ENCODE data around the gene ZBTB37. TPM values are rescaled to one million over a fixed set of nuclear protein-coding genes. Genes with fewer than 3 reads are reported as not detected.

ZBTB37 gene
- total and polyA plus RNA-seq, 4 donors: 0.67 to 6.1 (median 3.3) TPM

DNA sequence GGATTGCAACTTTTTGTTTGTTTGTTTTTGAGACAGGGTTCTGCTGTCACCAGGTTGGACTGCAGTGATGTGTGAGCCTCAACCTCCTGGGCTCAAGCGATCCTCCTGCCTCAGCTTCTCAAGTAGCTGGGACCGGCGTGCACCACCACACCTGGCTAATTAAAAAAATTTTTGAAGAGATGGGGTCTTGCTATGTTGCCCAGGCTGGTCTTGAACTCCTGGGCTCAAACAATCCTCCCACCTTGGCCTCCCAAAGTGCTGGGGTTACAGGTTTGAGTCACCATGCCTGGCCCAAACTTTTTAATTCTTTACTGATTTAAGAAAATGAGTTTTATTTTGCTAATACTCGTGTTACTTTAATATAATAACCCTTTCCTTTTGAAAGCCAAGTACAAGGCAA lies 80.4 kb downstream of the ZBTB37 start:
- Histone ChIP-seq H3K9me3 (ENCODE audit: control insufficient read depth in 4 of 4, low read length in 3 of 4) (no peaks in the 10 kb centered on the region), H3K4me1 (ENCODE audit: control insufficient read depth in 4 of 4, insufficient read depth in 4 of 4, low read length in 3 of 4) (peaks cover 0 to 3% (median 0%) of the 10 kb centered on the region in 4 donors), H3K9ac (ENCODE audit: low read depth in 1 of 2, low read length in 2 of 2) (no peak overlapping the region), H3K27ac (ENCODE audit: low read depth in 1 of 2, low read length in 2 of 2) (no peak overlapping the region), H3K4me3 (ENCODE audit: low read depth in 1 of 3, low read length in 3 of 3) (no peak overlapping the region), H3K27me3 (ENCODE audit: control insufficient read depth in 4 of 4, insufficient read depth in 4 of 4, low read length in 3 of 4) (no peaks in the 10 kb centered on the region), H3K36me3 (ENCODE audit: control insufficient read depth in 4 of 4, insufficient read depth in 3 of 4, low read depth in 1 of 4, low read length in 3 of 4) (peaks cover 9 to 47% (median 42%) of the 10 kb centered on the region in 4 donors)
- DNase-seq (ENCODE audit: low spot score): no peak
- WGBS: 99% methylated on average over 4 of the region's 4 CpGs
- TF ChIP-seq SP1 (IDR thresholded peaks at IDR 0.05) (no peak), HNF4G (IDR thresholded peaks at IDR 0.05) (no peak), RXRA (IDR thresholded peaks at IDR 0.05) (no peak), FOXA1 (IDR thresholded peaks at IDR 0.05) (no peak), GABPA (IDR thresholded peaks at IDR 0.05 in 1 of 2, conservative IDR thresholded peaks at IDR 0.05 in 1 of 2) (no peak), JUND (IDR thresholded peaks at IDR 0.05) (no peak)
- TF ChIP-seq, protein P1, sequence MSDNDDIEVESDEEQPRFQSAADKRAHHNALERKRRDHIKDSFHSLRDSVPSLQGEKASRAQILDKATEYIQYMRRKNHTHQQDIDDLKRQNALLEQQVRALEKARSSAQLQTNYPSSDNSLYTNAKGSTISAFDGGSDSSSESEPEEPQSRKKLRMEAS (IDR thresholded peaks at IDR 0.05): no peak

Small RNAs within 50 kb of the gene (small RNA-seq; reads per million reads assigned to genes)
- not detected for gene RNA5SP67

Other genes with a start within 250 kb of the ZBTB37 start
- gene TEX50, start 233.0 kb upstream of the ZBTB37 start, total RNA-seq: not detected
- gene TEX50, start 233.0 kb upstream of the ZBTB37 start, polyA plus RNA-seq: not detected
- not detected for gene ANKRD45, start 198.5 kb upstream of the ZBTB37 start, total RNA-seq
- gene ANKRD45, start 198.5 kb upstream of the ZBTB37 start, polyA plus RNA-seq: not detected
- 10 to 100 TPM; 11.1 to 25.9 TPM for gene KLHL20, start 153.4 kb upstream of the ZBTB37 start, total RNA-seq
- 1 to 10 TPM; 5.2 to 8.0 TPM for gene KLHL20, start 153.4 kb upstream of the ZBTB37 start, polyA plus RNA-seq
- 10 to 100 TPM in 1 of 2 donors, 1 to 10 TPM in 1; 9.7 to 13.0 TPM for gene DARS2, start 43.7 kb upstream of the ZBTB37 start, total RNA-seq
- gene DARS2, start 43.7 kb upstream of the ZBTB37 start, polyA plus RNA-seq: 10 to 100 TPM in 1 of 2 donors, 1 to 10 TPM in 1; 5.0 to 10.5 TPM
- 10 to 100 TPM in 1 of 2 donors, 1 to 10 TPM in 1; 1.5 to 19.1 TPM for gene CENPL, start 43.5 kb upstream of the ZBTB37 start, total RNA-seq
- gene CENPL, start 43.5 kb upstream of the ZBTB37 start, polyA plus RNA-seq: under 1 TPM; 0.61 to 0.87 TPM
- gene GAS5, start 391 bp upstream of the ZBTB37 start, total RNA-seq: 10 to 100 TPM; 60.2 to 84.8 TPM
- gene GAS5, start 391 bp upstream of the ZBTB37 start, polyA plus RNA-seq: 10 to 100 TPM; 28.6 to 56.8 TPM
- gene SERPINC1, start 48.9 kb downstream of the ZBTB37 start, total RNA-seq: 1,000 to 10,000 TPM in 1 of 2 donors, 100 to 1,000 TPM in 1; 742 to 2,309 TPM
- gene SERPINC1, start 48.9 kb downstream of the ZBTB37 start, polyA plus RNA-seq: 1,000 to 10,000 TPM; 2,515 to 2,589 TPM
- gene RC3H1, start 154.0 kb downstream of the ZBTB37 start, total RNA-seq: 10 to 100 TPM; 14.9 to 20.7 TPM
- gene RC3H1, start 154.0 kb downstream of the ZBTB37 start, polyA plus RNA-seq: 1 to 10 TPM; 2.0 to 4.5 TPM